ENCODE measurements around the gene CTDSPL2. TPM values are rescaled to one million over a fixed set of nuclear protein-coding genes. Genes with fewer than 3 reads are reported as not detected.

The CTDSPL2 gene
- total RNA-seq, 1 donor from 2014 or later: 37.4 TPM

DNA sequence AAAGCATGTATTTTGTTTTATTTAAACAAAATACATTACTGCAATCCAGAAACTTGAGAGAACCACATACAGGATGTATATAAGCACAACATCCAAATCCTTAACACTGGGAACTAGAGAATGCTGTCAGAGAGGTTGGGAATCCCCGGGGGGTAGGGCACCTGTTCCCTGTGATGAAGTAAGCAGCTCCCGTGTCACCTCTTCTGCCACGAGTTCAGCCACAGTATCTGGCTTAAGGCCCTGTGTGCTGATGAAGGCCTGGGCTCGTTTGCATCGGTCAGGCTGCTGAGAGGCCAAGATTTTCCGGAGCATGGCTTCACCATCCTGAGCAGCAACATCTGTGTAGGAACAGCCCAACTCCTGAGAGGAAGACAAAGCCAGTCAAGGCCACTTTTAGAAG is 146.0 kb downstream of the CTDSPL2 start:
- no peaks in the 10 kb centered on the region for H3K4me1 Mint-ChIP-seq (ENCODE audit: low read depth, unreplicated experiment)
- H3K27me3 Mint-ChIP-seq (ENCODE audit: unreplicated experiment): no peaks in the 10 kb centered on the region
- TF ChIP-seq, protein P1, sequence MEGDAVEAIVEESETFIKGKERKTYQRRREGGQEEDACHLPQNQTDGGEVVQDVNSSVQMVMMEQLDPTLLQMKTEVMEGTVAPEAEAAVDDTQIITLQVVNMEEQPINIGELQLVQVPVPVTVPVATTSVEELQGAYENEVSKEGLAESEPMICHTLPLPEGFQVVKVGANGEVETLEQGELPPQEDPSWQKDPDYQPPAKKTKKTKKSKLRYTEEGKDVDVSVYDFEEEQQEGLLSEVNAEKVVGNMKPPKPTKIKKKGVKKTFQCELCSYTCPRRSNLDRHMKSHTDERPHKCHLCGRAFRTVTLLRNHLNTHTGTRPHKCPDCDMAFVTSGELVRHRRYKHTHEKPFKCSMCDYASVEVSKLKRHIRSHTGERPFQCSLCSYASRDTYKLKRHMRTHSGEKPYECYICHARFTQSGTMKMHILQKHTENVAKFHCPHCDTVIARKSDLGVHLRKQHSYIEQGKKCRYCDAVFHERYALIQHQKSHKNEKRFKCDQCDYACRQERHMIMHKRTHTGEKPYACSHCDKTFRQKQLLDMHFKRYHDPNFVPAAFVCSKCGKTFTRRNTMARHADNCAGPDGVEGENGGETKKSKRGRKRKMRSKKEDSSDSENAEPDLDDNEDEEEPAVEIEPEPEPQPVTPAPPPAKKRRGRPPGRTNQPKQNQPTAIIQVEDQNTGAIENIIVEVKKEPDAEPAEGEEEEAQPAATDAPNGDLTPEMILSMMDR (IDR thresholded peaks at IDR 0.05; ENCODE audit: partially characterized antibody, unreplicated experiment): no peak
- H3K27ac Mint-ChIP-seq (ENCODE audit: unreplicated experiment): no peak overlapping the region
- H3K4me3 Mint-ChIP-seq (ENCODE audit: unreplicated experiment): no peak overlapping the region
- no peak for DNase-seq
- peaks cover 9% of the 10 kb centered on the region for H3K36me3 Mint-ChIP-seq (ENCODE audit: unreplicated experiment)
- H3K9me3 Mint-ChIP-seq (ENCODE audit: unreplicated experiment): peaks cover 3% of the 10 kb centered on the region

DNA sequence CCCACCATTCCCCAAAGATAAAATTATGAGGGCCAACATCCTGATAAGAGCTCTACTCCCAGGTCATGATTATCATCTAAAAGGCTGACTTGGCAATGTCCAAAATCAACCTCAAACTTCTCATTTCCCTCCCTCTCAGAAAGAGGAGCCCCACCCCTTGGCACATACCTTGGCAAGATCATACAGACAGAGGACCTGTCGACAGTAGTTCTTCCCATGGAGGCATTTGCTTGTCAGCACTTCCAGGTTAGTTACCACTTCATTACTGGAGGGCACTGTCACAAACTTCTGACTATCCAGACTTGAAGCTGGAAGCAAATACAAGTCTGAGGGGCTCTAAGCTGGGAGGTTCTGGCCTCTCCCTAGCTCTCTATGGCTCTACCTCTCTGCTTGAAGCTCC is 147.3 kb downstream of the CTDSPL2 start:
- H3K4me3 Mint-ChIP-seq (ENCODE audit: unreplicated experiment): no peak overlapping the region
- TF ChIP-seq, protein P1 (IDR thresholded peaks at IDR 0.05; ENCODE audit: partially characterized antibody, unreplicated experiment): no peak

More for the DNA sequence above, 147.3 kb downstream of the CTDSPL2 start:
- Mint-ChIP-seq H3K4me1 (ENCODE audit: low read depth, unreplicated experiment) (no peaks in the 10 kb centered on the region), H3K27me3 (ENCODE audit: unreplicated experiment) (no peaks in the 10 kb centered on the region), H3K9me3 (ENCODE audit: unreplicated experiment) (peaks cover 1% of the 10 kb centered on the region), H3K36me3 (ENCODE audit: unreplicated experiment) (peaks cover 9% of the 10 kb centered on the region), H3K27ac (ENCODE audit: unreplicated experiment) (no peak overlapping the region)
- DNase-seq: no peak

Other genes with a start within 250 kb of the CTDSPL2 start
- gene FRMD5, start 232.4 kb upstream of the CTDSPL2 start, total RNA-seq (ENCODE audit: unreplicated experiment): 43.8 TPM
- gene GOLM2, start 138.9 kb upstream of the CTDSPL2 start, total RNA-seq (ENCODE audit: unreplicated experiment): 59.2 TPM
- 59.5 TPM for gene EIF3J, start 109.5 kb downstream of the CTDSPL2 start, total RNA-seq (ENCODE audit: unreplicated experiment)
- gene SPG11, start 236.0 kb downstream of the CTDSPL2 start, total RNA-seq (ENCODE audit: unreplicated experiment): 59.2 TPM